Fibroblast of lung (primary cell): ENCODE data around the gene MLN.

Source experiments
- EZH2 ChIP-seq: IDR thresholded peaks from 2 replicates; pipeline ENCODE4 v1.5.1; 2012; ENCODE audit warnings: low read length, control low read depth, mild to moderate bottlenecking; ENCODE audit errors: missing control alignments
- TF ChIP-seq, protein P1 (sequence below), 2 donors: IDR thresholded peaks in 1 of 2; conservative IDR thresholded peaks in 1 of 2; 1 replicate in 1 of 2; 2 replicates in 1 of 2; pipeline ENCODE4 v1.5.1; 2011 to 2012; ENCODE audit warnings: low read length in 2 of 2, control low read depth in 1 of 2, inconsistent platforms in 1 of 2, low read depth in 1 of 2, mild to moderate bottlenecking in 1 of 2

DNA sequence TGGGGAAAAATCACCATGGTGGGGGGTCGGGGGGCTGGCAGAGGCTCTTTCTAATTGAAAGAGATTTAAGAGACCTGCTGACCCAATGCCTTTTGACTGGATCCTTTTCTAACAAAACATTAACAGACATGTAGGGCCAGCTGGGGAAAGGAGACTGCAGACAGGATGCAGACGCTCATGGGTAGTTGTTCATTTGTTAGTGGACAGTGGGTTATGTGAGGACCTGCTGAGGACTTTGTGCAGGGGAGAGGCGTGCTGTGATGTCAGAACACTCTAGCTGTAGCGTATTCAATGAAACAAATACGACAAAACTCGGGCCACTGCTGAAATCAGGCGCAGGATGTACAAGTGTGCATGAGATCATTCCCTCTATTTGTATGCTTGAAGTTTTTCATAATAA is 58.3 kb downstream of the MLN start:
- TF ChIP-seq, protein P1, sequence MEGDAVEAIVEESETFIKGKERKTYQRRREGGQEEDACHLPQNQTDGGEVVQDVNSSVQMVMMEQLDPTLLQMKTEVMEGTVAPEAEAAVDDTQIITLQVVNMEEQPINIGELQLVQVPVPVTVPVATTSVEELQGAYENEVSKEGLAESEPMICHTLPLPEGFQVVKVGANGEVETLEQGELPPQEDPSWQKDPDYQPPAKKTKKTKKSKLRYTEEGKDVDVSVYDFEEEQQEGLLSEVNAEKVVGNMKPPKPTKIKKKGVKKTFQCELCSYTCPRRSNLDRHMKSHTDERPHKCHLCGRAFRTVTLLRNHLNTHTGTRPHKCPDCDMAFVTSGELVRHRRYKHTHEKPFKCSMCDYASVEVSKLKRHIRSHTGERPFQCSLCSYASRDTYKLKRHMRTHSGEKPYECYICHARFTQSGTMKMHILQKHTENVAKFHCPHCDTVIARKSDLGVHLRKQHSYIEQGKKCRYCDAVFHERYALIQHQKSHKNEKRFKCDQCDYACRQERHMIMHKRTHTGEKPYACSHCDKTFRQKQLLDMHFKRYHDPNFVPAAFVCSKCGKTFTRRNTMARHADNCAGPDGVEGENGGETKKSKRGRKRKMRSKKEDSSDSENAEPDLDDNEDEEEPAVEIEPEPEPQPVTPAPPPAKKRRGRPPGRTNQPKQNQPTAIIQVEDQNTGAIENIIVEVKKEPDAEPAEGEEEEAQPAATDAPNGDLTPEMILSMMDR (conservative IDR thresholded peaks at IDR 0.05 in 1 of 2, IDR thresholded peaks at IDR 0.05 in 1 of 2; ENCODE audit: low read depth in 1 of 2, low read length in 2 of 2) = no peak
- TF ChIP-seq EZH2 = no peak
